Suprapubic skin (tissue), 4 donors: ENCODE data around the gene LORICRIN. TPM values are rescaled to one million over a fixed set of nuclear protein-coding genes. Genes with fewer than 3 reads are reported as not detected.
A peak's percentile ranks its signal among the peaks of the same experiment; 100 is the strongest.

Experiments used
- DNase-seq, 2 donors: peaks; one replicate each; pipeline ENCODE4 v3.0.0-alpha.2; 2019; ENCODE audit warnings: low spot score in 2 of 2
- H3K27ac ChIP-seq: fragments of 200-600 bp; sonication (generic); one replicate; pipeline ENCODE4 v1.5.1; 2019
- H3K27me3 ChIP-seq: fragments of 200-600 bp; sonication (generic); one replicate; pipeline ENCODE4 v1.5.1; 2019
- H3K36me3 ChIP-seq: fragments of 200-600 bp; sonication (generic); one replicate; pipeline ENCODE4 v1.5.1; 2019
- H3K4me1 ChIP-seq: fragments of 200-600 bp; sonication (generic); one replicate; pipeline ENCODE4 v1.5.1; 2019
- H3K4me3 ChIP-seq: fragments of 200-600 bp; sonication (generic); one replicate; pipeline ENCODE4 v1.5.1; 2019; ENCODE audit warnings: mild to moderate bottlenecking
- H3K9me3 ChIP-seq: fragments of 200-600 bp; sonication (generic); one replicate; pipeline ENCODE4 v1.5.1; 2019
- EP300 ChIP-seq: sonication (generic); formaldehyde crosslinking; IDR thresholded peaks from one replicate; pipeline ENCODE4 v1.6.1; 2017; ENCODE audit warnings: antibody characterized with exemption
- POLR2A ChIP-seq, 2 donors: fragments of 450-650 bp; IDR thresholded peaks; one replicate each; pipeline ENCODE4 v1.6.1; 2017; ENCODE audit warnings: antibody characterized with exemption in 2 of 2, mild to moderate bottlenecking in 2 of 2, moderate library complexity in 2 of 2
- POLR2AphosphoS5 ChIP-seq, 3 donors: sonication (generic); formaldehyde crosslinking; IDR thresholded peaks; one replicate each; pipeline ENCODE4 v1.6.1; 2017; ENCODE audit warnings: antibody characterized with exemption in 3 of 3
- WGBS: methylation state at CpG from one replicate; pipeline ENCODE4 v1.1.5; 2018; 5-methylcytosine and 5-hydroxymethylcytosine counted together
- total RNA-seq, 4 donors: library from RNA; depleted of rRNA; stranded (reverse); fragments of >200 nt; gene quantifications; one replicate each; pipeline ENCODE4 v1.1.0, GENCODE V29; 2016
- TF ChIP-seq, protein P1 (sequence below), 2 donors: fragments of 200-600 bp in 1 of 2; fragments of 450-650 bp in 1 of 2; sonication (generic) in 1 of 2; IDR thresholded peaks; one replicate each; pipeline ENCODE4 v1.5.1; 2016 to 2019; ENCODE audit warnings: antibody characterized with exemption in 2 of 2, mild to moderate bottlenecking in 1 of 2, moderate library complexity in 1 of 2

Gene LORICRIN
- total RNA-seq, 4 donors from 2014 or later = 14.9 to 257 (median 228) TPM

- TF ChIP-seq, protein P1, sequence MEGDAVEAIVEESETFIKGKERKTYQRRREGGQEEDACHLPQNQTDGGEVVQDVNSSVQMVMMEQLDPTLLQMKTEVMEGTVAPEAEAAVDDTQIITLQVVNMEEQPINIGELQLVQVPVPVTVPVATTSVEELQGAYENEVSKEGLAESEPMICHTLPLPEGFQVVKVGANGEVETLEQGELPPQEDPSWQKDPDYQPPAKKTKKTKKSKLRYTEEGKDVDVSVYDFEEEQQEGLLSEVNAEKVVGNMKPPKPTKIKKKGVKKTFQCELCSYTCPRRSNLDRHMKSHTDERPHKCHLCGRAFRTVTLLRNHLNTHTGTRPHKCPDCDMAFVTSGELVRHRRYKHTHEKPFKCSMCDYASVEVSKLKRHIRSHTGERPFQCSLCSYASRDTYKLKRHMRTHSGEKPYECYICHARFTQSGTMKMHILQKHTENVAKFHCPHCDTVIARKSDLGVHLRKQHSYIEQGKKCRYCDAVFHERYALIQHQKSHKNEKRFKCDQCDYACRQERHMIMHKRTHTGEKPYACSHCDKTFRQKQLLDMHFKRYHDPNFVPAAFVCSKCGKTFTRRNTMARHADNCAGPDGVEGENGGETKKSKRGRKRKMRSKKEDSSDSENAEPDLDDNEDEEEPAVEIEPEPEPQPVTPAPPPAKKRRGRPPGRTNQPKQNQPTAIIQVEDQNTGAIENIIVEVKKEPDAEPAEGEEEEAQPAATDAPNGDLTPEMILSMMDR (IDR thresholded peaks at IDR 0.05) = no peak
- TF ChIP-seq POLR2AphosphoS5 (IDR thresholded peaks at IDR 0.05) (no peak), EP300 (no peak)
- Histone ChIP-seq H3K9me3 (no peaks in the 10 kb centered on the region), H3K27me3 (peaks cover 7% of the 10 kb centered on the region), H3K27ac (no peak overlapping the region), H3K4me3 (no peak overlapping the region), H3K4me1 (no peaks in the 10 kb centered on the region), H3K36me3 (no peaks in the 10 kb centered on the region)
- no peak for DNase-seq
- WGBS = 75% methylated on average over 1 of the region's 1 CpG
These were observed 12.2 kb downstream of the LORICRIN start for GRCh38 chr1:153271711-153272110.

DNA sequence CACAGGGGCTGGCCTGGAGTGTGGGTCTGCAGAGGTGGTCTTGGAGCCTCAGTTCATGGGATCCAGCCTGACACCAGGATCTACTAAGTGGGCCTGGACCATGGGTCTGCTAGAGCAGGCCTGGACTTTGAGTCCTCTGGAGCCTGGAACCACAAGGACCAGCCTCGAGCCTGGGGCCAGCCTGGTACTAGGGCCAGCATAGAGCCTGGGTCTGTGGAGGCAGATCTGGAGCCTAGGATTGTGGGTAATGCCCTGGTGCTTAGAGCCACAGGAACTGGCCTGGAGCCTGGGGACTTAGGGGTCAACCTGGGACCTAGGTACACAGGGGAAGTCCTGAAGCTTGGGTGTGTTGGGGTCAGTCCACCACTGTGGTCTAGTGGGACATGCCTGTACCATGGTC, 12.7 kb downstream of the LORICRIN start:
- no CpG with 5 or more reads among the region's 1 CpG for WGBS
- Histone ChIP-seq H3K9me3 (no peaks in the 10 kb centered on the region), H3K4me3 (no peak overlapping the region), H3K27ac (no peak overlapping the region), H3K4me1 (no peaks in the 10 kb centered on the region), H3K27me3 (peaks cover 7% of the 10 kb centered on the region), H3K36me3 (no peaks in the 10 kb centered on the region)
- TF ChIP-seq EP300 = no peak
- no peak for TF ChIP-seq POLR2A (IDR thresholded peaks at IDR 0.05)
- TF ChIP-seq, protein P1 (IDR thresholded peaks at IDR 0.05) = no peak
- no peak for TF ChIP-seq POLR2AphosphoS5 (IDR thresholded peaks at IDR 0.05)
- no peak for DNase-seq

DNA sequence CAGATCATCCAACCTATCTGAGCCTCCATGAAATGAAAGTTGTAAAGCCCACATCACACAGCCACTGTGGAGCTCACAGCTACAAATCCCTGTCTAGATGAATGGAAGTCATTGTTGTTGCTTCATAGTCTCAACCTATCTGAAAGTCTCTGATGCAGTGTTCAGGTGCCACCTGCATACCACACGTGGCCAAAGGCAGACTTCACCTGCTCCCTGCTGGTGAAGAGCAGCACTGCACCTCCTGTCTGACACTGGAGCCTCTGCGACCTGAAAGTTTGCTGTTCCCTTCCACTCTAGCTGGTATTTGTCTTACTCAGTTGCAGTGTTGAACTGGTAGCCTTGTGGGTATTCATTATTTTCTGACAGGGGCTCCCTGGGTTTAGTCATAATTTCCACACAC, 18.4 kb downstream of the LORICRIN start:
- no peaks in the 10 kb centered on the region for H3K9me3 ChIP-seq
- peaks cover under 1% of the 10 kb centered on the region for H3K27me3 ChIP-seq
- H3K4me3 ChIP-seq = no peak overlapping the region
- no peaks in the 10 kb centered on the region for H3K4me1 ChIP-seq
- no peak for TF ChIP-seq EP300
- TF ChIP-seq, protein P1 (IDR thresholded peaks at IDR 0.05) = peak; percentile 22 to 69
- DNase-seq = no peak
- H3K27ac ChIP-seq = no peak overlapping the region
- WGBS = 20% methylated on average over 2 of the region's 2 CpGs
- H3K36me3 ChIP-seq = no peaks in the 10 kb centered on the region

GRCh38 chr1:153288634-153289275, 29.3 kb downstream of the LORICRIN start:
- WGBS = 69% methylated on average over 5 of the region's 11 CpGs
- no peak for DNase-seq
- H3K36me3 ChIP-seq = no peaks in the 10 kb centered on the region
- H3K4me1 ChIP-seq = peaks cover 40% of the 10 kb centered on the region
- no peaks in the 10 kb centered on the region for H3K9me3 ChIP-seq
- no peak overlapping the region for H3K4me3 ChIP-seq
- no peak for TF ChIP-seq EP300
- TF ChIP-seq, protein P1 (IDR thresholded peaks at IDR 0.05) = peak; percentile 49 to 72
- no peak overlapping the region for H3K27ac ChIP-seq
- no peaks in the 10 kb centered on the region for H3K27me3 ChIP-seq

GRCh38 chr1:153291514-153291913, 32.0 kb downstream of the LORICRIN start:
- TF ChIP-seq POLR2A (IDR thresholded peaks at IDR 0.05) = no peak
- TF ChIP-seq, protein P1 (IDR thresholded peaks at IDR 0.05) = no peak
- TF ChIP-seq POLR2AphosphoS5 (IDR thresholded peaks at IDR 0.05) = no peak
- TF ChIP-seq EP300 = no peak
- peak overlapping the region; percentile 89 for H3K27ac ChIP-seq
- no peaks in the 10 kb centered on the region for H3K27me3 ChIP-seq

More at GRCh38 chr1:153291514-153291913, 32.0 kb downstream of the LORICRIN start:
- Histone ChIP-seq H3K9me3 (no peaks in the 10 kb centered on the region), H3K4me3 (no peak overlapping the region), H3K36me3 (no peaks in the 10 kb centered on the region), H3K4me1 (peaks cover 43% of the 10 kb centered on the region)
- 82% methylated on average over 5 of the region's 5 CpGs for WGBS
- DNase-seq = no peak
